Ovary (tissue), 9 donors: ENCODE results near the gene SLC16A4. TPM values are rescaled to one million over a fixed set of nuclear protein-coding genes. Genes with fewer than 3 reads are reported as not detected.

Experiments used
- DNase-seq, 5 donors: peaks; one replicate each; pipeline ENCODE4 v3.0.0-alpha.2; 2019 to 2020
- H3K27ac ChIP-seq, 2 donors: fragments of 200-600 bp; one replicate each; pipeline versions ENCODE4 v1.5.1 to v1.8.0; 2019 to 2022
- H3K27me3 ChIP-seq: fragments of 200-600 bp; one replicate; pipeline ENCODE4 v1.8.0; 2022
- H3K36me3 ChIP-seq: fragments of 200-600 bp; sonication (generic); one replicate; pipeline ENCODE4 v1.5.1; 2019
- H3K4me1 ChIP-seq: one replicate; pipeline ENCODE4 v1.8.1; 2013; ENCODE audit warnings: mild to moderate bottlenecking, moderate library complexity; ENCODE audit not compliant: insufficient read depth
- H3K4me3 ChIP-seq: fragments of 200-600 bp; sonication (generic); one replicate; pipeline ENCODE4 v1.5.1; 2017
- H3K9me3 ChIP-seq, 2 donors: fragments of 200-600 bp in 1 of 2; sonication (generic) in 1 of 2; one replicate each; pipeline versions ENCODE4 v1.5.1 to v1.8.1; 2013 to 2019; ENCODE audit warnings: mild to moderate bottlenecking in 1 of 2, moderate library complexity in 1 of 2
- CTCF ChIP-seq, 3 donors: fragments of 450-650 bp in 2 of 3; fragments of 200-600 bp in 1 of 3; IDR thresholded peaks; one replicate each; pipeline versions ENCODE4 v1.5.1 to v1.8.0; 2016 to 2022; ENCODE audit warnings: antibody characterized with exemption in 3 of 3, mild to moderate bottlenecking in 1 of 3
- EP300 ChIP-seq: sonication (generic); formaldehyde crosslinking; IDR thresholded peaks from one replicate; pipeline ENCODE4 v1.6.1; 2017; ENCODE audit warnings: antibody characterized with exemption
- POLR2A ChIP-seq: fragments of 450-650 bp; IDR thresholded peaks from one replicate; pipeline ENCODE4 v1.6.1; 2017; ENCODE audit warnings: antibody characterized with exemption, mild to moderate bottlenecking, moderate library complexity
- WGBS, 3 donors: extraction: QIAGEN DNeasy Blood & Tissue Kit in 1 of 3; methylation state at CpG; one replicate each; pipeline versions ENCODE4 v1.1.5 to v1.1.7; 2013 to 2017; 5-methylcytosine and 5-hydroxymethylcytosine counted together
- intact Hi-C, 4 donors: fragments of 100-400 bp; cut with DNase I; formaldehyde crosslinking; loops; one replicate each; pipeline versions ENCODE4 v1.11.0 to v1.15.1; 2022 to 2023
- polyA plus RNA-seq, 2 donors: library from polyadenylated mRNA; stranded (reverse); fragments of 200-250 nt in 1 of 2; fragments of 350-450 nt in 1 of 2; fragmentation: Illumina TruSeq in 1 of 2; extraction: RNeasy Lipid Tissue Mini Kit (QIAGEN cat#74804) in 1 of 2; gene quantifications; one replicate each; pipeline ENCODE4 v1.2.3, GENCODE V29; 2013 to 2014
- total RNA-seq, 7 donors: library from RNA; depleted of rRNA in 2 of 7; stranded (reverse); fragments of >200 nt in 2 of 7; fragmentation: NEBNext Ultra II Directional in 3 of 7; extraction: Animal tissue kit (Norgen Biotek cat#: 25700) in 3 of 7; gene quantifications; one replicate each; pipeline versions ENCODE4 v1.1.0 to v1.2.4, GENCODE V29; 2016 to 2023
- donor health status: DM: no; HTN: no; CAD: no; lungs with moderate emphysema.
- donor health status: DM: no; HTN: no; CAD: no.
- donor health status: Bipolar disorder and iron deficiency.
- donor health status: DM: yes; HTN: yes; CAD: no.
- donor health status: DM: no; HTN: no; CAD: no.
- donor health status: DM: yes; HTN: yes; CAD: no.

The SLC16A4 gene
- total and polyA plus RNA-seq, 9 donors = 14.5 to 33.7 (median 23.9) TPM

DNA sequence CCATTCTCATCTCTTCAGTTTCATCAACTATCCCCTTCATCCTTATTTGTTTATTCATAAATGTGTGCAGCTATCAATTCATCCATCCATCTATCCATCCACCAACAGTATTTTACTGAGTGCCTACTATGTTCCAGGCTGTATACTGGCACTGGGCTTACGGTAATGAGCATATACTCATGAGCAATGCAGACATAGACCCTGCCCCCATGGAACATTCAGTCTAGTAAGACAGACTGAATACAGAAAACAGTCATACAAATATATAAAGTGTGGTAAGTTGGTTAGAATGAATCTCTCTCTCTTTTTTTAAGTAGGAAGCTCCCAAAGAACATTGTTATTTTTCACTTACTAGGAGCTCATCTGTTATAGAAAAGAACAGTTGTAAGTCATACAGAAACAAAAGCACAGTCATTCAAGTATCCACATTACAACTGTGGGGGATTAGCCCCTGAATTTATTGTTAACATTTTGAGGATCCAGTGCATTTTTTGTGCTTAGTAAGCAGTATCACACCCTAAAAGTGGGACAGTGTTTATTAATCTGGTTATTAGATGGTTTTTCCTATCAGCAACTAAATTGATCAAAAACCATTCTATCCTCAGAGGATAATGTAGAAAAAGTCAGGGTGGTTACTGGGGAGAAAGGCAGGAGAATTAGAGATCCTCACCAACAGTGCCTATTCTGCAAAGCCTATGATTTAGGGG is 3.6 kb downstream of the SLC16A4 start:
- no peaks in the 10 kb centered on the region for H3K9me3 ChIP-seq
- H3K4me1 ChIP-seq = peaks cover 10% of the 10 kb centered on the region
- no peaks in the 10 kb centered on the region for H3K27me3 ChIP-seq
- no peaks in the 10 kb centered on the region for H3K36me3 ChIP-seq
- no peak for TF ChIP-seq EP300
- no peak for TF ChIP-seq POLR2A
- TF ChIP-seq CTCF (IDR thresholded peaks at IDR 0.05) = no peak
- H3K27ac ChIP-seq = no peak overlapping the region
- WGBS, 3 donors = 96 to 100% (median 100%) methylated on average over 1 of the region's 1 CpG
- intact Hi-C loops = no loop called here
- DNase-seq = no peak
- no peak overlapping the region for H3K4me3 ChIP-seq

DNA sequence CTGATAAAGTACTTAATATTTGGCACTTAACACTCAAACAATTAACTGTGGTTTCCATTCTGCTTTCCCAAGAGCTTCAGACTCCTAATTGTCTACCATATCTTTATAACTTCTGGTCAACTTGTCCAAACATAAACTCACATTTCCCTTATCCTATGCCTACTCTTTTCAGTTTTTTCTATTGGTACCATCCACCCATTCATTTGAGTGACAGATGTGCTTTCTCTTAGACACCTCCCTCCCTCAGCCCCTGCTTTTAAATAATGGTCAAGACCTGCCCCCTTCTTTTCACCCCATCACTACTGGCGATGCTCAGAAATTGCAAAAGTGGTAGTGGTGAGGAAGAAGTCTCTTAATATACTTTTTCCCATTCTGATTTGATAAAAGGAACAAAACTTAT is 5.5 kb downstream of the SLC16A4 start:
- Histone ChIP-seq H3K9me3 (no peaks in the 10 kb centered on the region), H3K4me3 (no peak overlapping the region), H3K36me3 (no peaks in the 10 kb centered on the region), H3K4me1 (peaks cover 7% of the 10 kb centered on the region), H3K27ac (no peak overlapping the region), H3K27me3 (no peaks in the 10 kb centered on the region)
- intact Hi-C loops = no loop called here
- 95 to 98% (median 96%) methylated on average over 1 of the region's 1 CpG for WGBS, 3 donors
- no peak for DNase-seq
- no peak for TF ChIP-seq CTCF (IDR thresholded peaks at IDR 0.05)
- TF ChIP-seq EP300 = no peak
- no peak for TF ChIP-seq POLR2A

GRCh38 chr1:110384581-110385321 is 6.1 kb downstream of the SLC16A4 start:
- H3K36me3 ChIP-seq = no peaks in the 10 kb centered on the region
- H3K27me3 ChIP-seq = no peaks in the 10 kb centered on the region
- H3K27ac ChIP-seq = no peak overlapping the region
- no peak for DNase-seq
- H3K4me1 ChIP-seq = peaks cover 7% of the 10 kb centered on the region
- H3K4me3 ChIP-seq = no peak overlapping the region
- TF ChIP-seq POLR2A (no peak), EP300 (no peak)
- WGBS, 3 donors = 90 to 91% (median 90%) methylated on average over 19 of the region's 19 CpGs
- intact Hi-C loops = no loop called here
- H3K9me3 ChIP-seq = no peaks in the 10 kb centered on the region

GRCh38 chr1:110383251-110383990 is 7.4 kb downstream of the SLC16A4 start:
- WGBS, 3 donors = 50 to 56% (median 50%) methylated on average over 5 of the region's 5 CpGs
- H3K4me3 ChIP-seq = no peak overlapping the region
- H3K27ac ChIP-seq = no peak overlapping the region
- H3K9me3 ChIP-seq = no peaks in the 10 kb centered on the region
- DNase-seq = no peak
- H3K27me3 ChIP-seq = no peaks in the 10 kb centered on the region
- H3K4me1 ChIP-seq = peaks cover 6% of the 10 kb centered on the region
- intact Hi-C loops = no loop called here
- no peaks in the 10 kb centered on the region for H3K36me3 ChIP-seq
- TF ChIP-seq POLR2A (no peak), CTCF (IDR thresholded peaks at IDR 0.05) (no peak), EP300 (no peak)
